ENCODE measurements around the gene CYP2E1. TPM values are rescaled to one million over a fixed set of nuclear protein-coding genes. Genes with fewer than 3 reads are reported as not detected.

Gene CYP2E1
- total RNA-seq, 1 donor from 2014 or later, result 3.1 TPM

- TF ChIP-seq CTCF (IDR thresholded peaks at IDR 0.05; ENCODE audit: insufficient read depth, low read length, poor library complexity, severe bottlenecking), result no peak
- DNase-seq (ENCODE audit: low read depth), result no peak
- Histone ChIP-seq H3K36me3 (ENCODE audit: control insufficient read depth, insufficient read depth, low read length) (no peaks in the 10 kb centered on the region), H3K27me3 (ENCODE audit: control insufficient read depth, insufficient read depth, low read length) (peaks cover 36% of the 10 kb centered on the region), H3K4me3 (ENCODE audit: low read depth, low read length) (no peak overlapping the region)
These were observed 658 bp downstream of the CYP2E1 start for GRCh38 chr10:133527771-133528271.

GRCh38 chr10:133528296-133528844 is 1.2 kb downstream of the CYP2E1 start:
- no peak for TF ChIP-seq CTCF (IDR thresholded peaks at IDR 0.05; ENCODE audit: insufficient read depth, low read length, poor library complexity, severe bottlenecking)
- no peak overlapping the region for H3K4me3 ChIP-seq (ENCODE audit: low read depth, low read length)
- no peaks in the 10 kb centered on the region for H3K36me3 ChIP-seq (ENCODE audit: control insufficient read depth, insufficient read depth, low read length)
- peaks cover 36% of the 10 kb centered on the region for H3K27me3 ChIP-seq (ENCODE audit: control insufficient read depth, insufficient read depth, low read length)
- DNase-seq (ENCODE audit: low read depth), result no peak

- no peak for TF ChIP-seq CTCF (IDR thresholded peaks at IDR 0.05; ENCODE audit: insufficient read depth, low read length, poor library complexity, severe bottlenecking)
- DNase-seq (ENCODE audit: low read depth), result no peak
- Histone ChIP-seq H3K4me3 (ENCODE audit: low read depth, low read length) (no peak overlapping the region), H3K36me3 (ENCODE audit: control insufficient read depth, insufficient read depth, low read length) (no peaks in the 10 kb centered on the region), H3K27me3 (ENCODE audit: control insufficient read depth, insufficient read depth, low read length) (peaks cover 36% of the 10 kb centered on the region)
These were observed 1.8 kb downstream of the CYP2E1 start for GRCh38 chr10:133528845-133529575.

GRCh38 chr10:133529576-133529946 is 2.4 kb downstream of the CYP2E1 start:
- no peak for TF ChIP-seq CTCF (IDR thresholded peaks at IDR 0.05; ENCODE audit: insufficient read depth, low read length, poor library complexity, severe bottlenecking)
- Histone ChIP-seq H3K36me3 (ENCODE audit: control insufficient read depth, insufficient read depth, low read length) (no peaks in the 10 kb centered on the region), H3K4me3 (ENCODE audit: low read depth, low read length) (no peak overlapping the region), H3K27me3 (ENCODE audit: control insufficient read depth, insufficient read depth, low read length) (peaks cover 36% of the 10 kb centered on the region)
- DNase-seq (ENCODE audit: low read depth), result no peak

GRCh38 chr10:133530506-133530905 is 3.3 kb downstream of the CYP2E1 start:
- no peak overlapping the region for H3K4me3 ChIP-seq (ENCODE audit: low read depth, low read length)
- H3K27me3 ChIP-seq (ENCODE audit: control insufficient read depth, insufficient read depth, low read length), result peaks cover 36% of the 10 kb centered on the region
- no peak for TF ChIP-seq CTCF (IDR thresholded peaks at IDR 0.05; ENCODE audit: insufficient read depth, low read length, poor library complexity, severe bottlenecking)
- H3K36me3 ChIP-seq (ENCODE audit: control insufficient read depth, insufficient read depth, low read length), result no peaks in the 10 kb centered on the region
- no peak for DNase-seq (ENCODE audit: low read depth)
